Immature natural killer cell (primary cell): ENCODE data around the gene DCP2. TPM values are rescaled to one million over a fixed set of nuclear protein-coding genes. Genes with fewer than 3 reads are reported as not detected.

Experiments
- DNase-seq, 3 donors: peaks; one replicate each; pipeline ENCODE4 v3.0.0; 2022; ENCODE audit warnings: mixed read lengths in 1 of 3
- H3K27ac Mint-ChIP-seq, 6 donors: one replicate each; pipeline ENCODE4 v1.8.0; 2020; ENCODE audit warnings: mixed read lengths in 6 of 6, mild to moderate bottlenecking in 5 of 6, inconsistent platforms in 4 of 6, moderate library complexity in 3 of 6
- H3K27me3 Mint-ChIP-seq, 3 donors: one replicate each; pipeline ENCODE4 v1.8.0; 2020 to 2021; ENCODE audit warnings: low read depth in 3 of 3, mild to moderate bottlenecking in 3 of 3, mixed read lengths in 3 of 3, moderate library complexity in 3 of 3, inconsistent platforms in 1 of 3
- H3K36me3 Mint-ChIP-seq, 3 donors: one replicate each; pipeline ENCODE4 v1.8.0; 2020; ENCODE audit warnings: mixed read lengths in 3 of 3, inconsistent platforms in 2 of 3, mild to moderate bottlenecking in 2 of 3
- H3K4me1 Mint-ChIP-seq, 2 donors: one replicate each; pipeline ENCODE4 v1.8.0; 2020; ENCODE audit warnings: inconsistent platforms in 2 of 2, mild to moderate bottlenecking in 2 of 2, mixed read lengths in 2 of 2, moderate library complexity in 1 of 2
- H3K4me3 Mint-ChIP-seq, 5 donors: one replicate each; pipeline ENCODE4 v1.8.0; 2020; ENCODE audit warnings: mild to moderate bottlenecking in 5 of 5, mixed read lengths in 5 of 5, inconsistent platforms in 3 of 5, moderate library complexity in 3 of 5
- H3K9me3 Mint-ChIP-seq, 6 donors: one replicate each; pipeline ENCODE4 v1.8.0; 2020; ENCODE audit warnings: mild to moderate bottlenecking in 6 of 6, mixed read lengths in 6 of 6, inconsistent platforms in 4 of 6, moderate library complexity in 3 of 6
- polyA plus RNA-seq, 3 donors: library from polyadenylated mRNA; unstranded; fragments of 300-500 nt; fragmentation: Illumina TruSeq; gene quantifications; one replicate each; pipeline ENCODE4 v1.2.3, GENCODE V29; 2021

The DCP2 gene
- polyA plus RNA-seq, 3 donors from 2014 or later, result 31.6 to 70.6 (median 35.9) TPM

GRCh38 chr5:113036321-113036720, 59.7 kb downstream of the DCP2 start:
- DNase-seq, result no peak
- Mint-ChIP-seq H3K4me3 (no peak overlapping the region), H3K4me1 (peaks cover 20 to 34% of the 10 kb centered on the region in 2 donors), H3K27me3 (peaks cover 0 to 5% (median 2%) of the 10 kb centered on the region in 3 donors), H3K9me3 (no peaks in the 10 kb centered on the region), H3K36me3 (peaks cover 0 to 4% (median 0%) of the 10 kb centered on the region in 3 donors), H3K27ac (no peak overlapping the region)

- Mint-ChIP-seq H3K27ac (no peak overlapping the region), H3K9me3 (no peaks in the 10 kb centered on the region), H3K4me1 (peaks cover 17 to 34% of the 10 kb centered on the region in 2 donors), H3K27me3 (peaks cover 0 to 5% (median 2%) of the 10 kb centered on the region in 3 donors), H3K36me3 (peaks cover 0 to 4% (median 0%) of the 10 kb centered on the region in 3 donors), H3K4me3 (no peak overlapping the region)
- DNase-seq, result no peak
These were observed 60.2 kb downstream of the DCP2 start for GRCh38 chr5:113036826-113037225.

GRCh38 chr5:113038136-113038535, 61.5 kb downstream of the DCP2 start:
- Mint-ChIP-seq H3K36me3 (peaks cover 0 to 4% (median 0%) of the 10 kb centered on the region in 3 donors), H3K27ac (peak overlapping the region in 1 of 6 donors; percentile 64), H3K4me3 (no peak overlapping the region), H3K27me3 (peaks cover 0 to 5% (median 2%) of the 10 kb centered on the region in 3 donors), H3K4me1 (peaks cover 12 to 25% of the 10 kb centered on the region in 2 donors), H3K9me3 (no peaks in the 10 kb centered on the region)
- no peak for DNase-seq

GRCh38 chr5:113038714-113039113, 62.1 kb downstream of the DCP2 start:
- Mint-ChIP-seq H3K27ac (no peak overlapping the region), H3K4me1 (peaks cover 12 to 20% of the 10 kb centered on the region in 2 donors), H3K27me3 (peaks cover 0 to 5% (median 2%) of the 10 kb centered on the region in 3 donors), H3K36me3 (peaks cover 0 to 4% (median 0%) of the 10 kb centered on the region in 3 donors), H3K9me3 (no peaks in the 10 kb centered on the region), H3K4me3 (no peak overlapping the region)
- no peak for DNase-seq

- Mint-ChIP-seq H3K4me1 (peaks cover 12 to 15% of the 10 kb centered on the region in 2 donors), H3K9me3 (no peaks in the 10 kb centered on the region), H3K4me3 (no peak overlapping the region), H3K27me3 (peaks cover 0 to 5% (median 2%) of the 10 kb centered on the region in 3 donors), H3K36me3 (peaks cover 0 to 4% (median 0%) of the 10 kb centered on the region in 3 donors), H3K27ac (no peak overlapping the region)
- DNase-seq, result no peak
These were observed 62.8 kb downstream of the DCP2 start for GRCh38 chr5:113039229-113039933.

GRCh38 chr5:113039934-113040285, 63.3 kb downstream of the DCP2 start:
- DNase-seq, result no peak
- Mint-ChIP-seq H3K9me3 (no peaks in the 10 kb centered on the region), H3K27me3 (peaks cover 0 to 5% (median 2%) of the 10 kb centered on the region in 3 donors), H3K36me3 (peaks cover 0 to 4% (median 0%) of the 10 kb centered on the region in 3 donors), H3K27ac (no peak overlapping the region), H3K4me1 (peaks cover 8 to 10% of the 10 kb centered on the region in 2 donors), H3K4me3 (no peak overlapping the region)

- H3K36me3 Mint-ChIP-seq, result peaks cover 0 to 4% (median 0%) of the 10 kb centered on the region in 3 donors
- no peak overlapping the region for H3K4me3 Mint-ChIP-seq
- DNase-seq, result no peak
- H3K4me1 Mint-ChIP-seq, result peaks cover 0 to 2% of the 10 kb centered on the region in 2 donors
- peaks cover 1 to 5% (median 2%) of the 10 kb centered on the region in 3 donors for H3K27me3 Mint-ChIP-seq
- no peak overlapping the region for H3K27ac Mint-ChIP-seq
- no peaks in the 10 kb centered on the region for H3K9me3 Mint-ChIP-seq
These were observed 64.2 kb downstream of the DCP2 start for GRCh38 chr5:113040672-113041260.

- DNase-seq, result no peak
- peaks cover 0 to 4% (median 0%) of the 10 kb centered on the region in 3 donors for H3K36me3 Mint-ChIP-seq
- no peak overlapping the region for H3K4me3 Mint-ChIP-seq
- no peak overlapping the region for H3K27ac Mint-ChIP-seq
- H3K9me3 Mint-ChIP-seq, result no peaks in the 10 kb centered on the region
- peaks cover 2 to 5% (median 4%) of the 10 kb centered on the region in 3 donors for H3K27me3 Mint-ChIP-seq
- H3K4me1 Mint-ChIP-seq, result no peaks in the 10 kb centered on the region
These were observed 66.1 kb downstream of the DCP2 start for GRCh38 chr5:113042491-113043243.

- H3K9me3 Mint-ChIP-seq, result no peaks in the 10 kb centered on the region
- H3K4me1 Mint-ChIP-seq, result no peaks in the 10 kb centered on the region
- H3K27ac Mint-ChIP-seq, result no peak overlapping the region
- no peak overlapping the region for H3K4me3 Mint-ChIP-seq
- H3K27me3 Mint-ChIP-seq, result peaks cover 0 to 4% (median 2%) of the 10 kb centered on the region in 3 donors
- no peaks in the 10 kb centered on the region for H3K36me3 Mint-ChIP-seq
- no peak for DNase-seq
These were observed 66.9 kb downstream of the DCP2 start for GRCh38 chr5:113043491-113043931.

- Mint-ChIP-seq H3K4me3 (no peak overlapping the region), H3K27ac (peak overlapping the region in 1 of 6 donors; percentile 13), H3K36me3 (no peaks in the 10 kb centered on the region), H3K9me3 (no peaks in the 10 kb centered on the region), H3K4me1 (no peaks in the 10 kb centered on the region), H3K27me3 (peaks cover 0 to 4% (median 2%) of the 10 kb centered on the region in 3 donors)
- no peak for DNase-seq
These were observed 68.3 kb downstream of the DCP2 start for GRCh38 chr5:113044776-113045465.

GRCh38 chr5:113047234-113047633, 70.6 kb downstream of the DCP2 start:
- DNase-seq, result no peak
- peaks cover 0 to 4% (median 0%) of the 10 kb centered on the region in 3 donors for H3K27me3 Mint-ChIP-seq
- H3K4me1 Mint-ChIP-seq, result no peaks in the 10 kb centered on the region
- H3K27ac Mint-ChIP-seq, result peak overlapping the region in 1 of 6 donors; percentile 21
- H3K36me3 Mint-ChIP-seq, result no peaks in the 10 kb centered on the region
- H3K9me3 Mint-ChIP-seq, result no peaks in the 10 kb centered on the region
- H3K4me3 Mint-ChIP-seq, result no peak overlapping the region

GRCh38 chr5:113047733-113048652, 71.4 kb downstream of the DCP2 start:
- DNase-seq, result no peak
- H3K4me3 Mint-ChIP-seq, result no peak overlapping the region
- no peak overlapping the region for H3K27ac Mint-ChIP-seq
- no peaks in the 10 kb centered on the region for H3K36me3 Mint-ChIP-seq
- H3K4me1 Mint-ChIP-seq, result no peaks in the 10 kb centered on the region
- no peaks in the 10 kb centered on the region for H3K9me3 Mint-ChIP-seq
- H3K27me3 Mint-ChIP-seq, result peaks cover 0 to 4% (median 0%) of the 10 kb centered on the region in 3 donors
